ENCODE data around the gene DLGAP1.

- TF ChIP-seq CTCF (IDR thresholded peaks at IDR 0.05; ENCODE audit: insufficient read depth, low read length) (no peak), POLR2AphosphoS5 (IDR thresholded peaks at IDR 0.05; ENCODE audit: low read depth) (no peak)
Observed at GRCh38 chr18:3471141-3471648, 983.9 kb downstream of the DLGAP1 start.

Measured in HL-60 (cell line).